CD4-positive, alpha-beta T cell (primary cell): ENCODE results near the gene MUC13. TPM values are rescaled to one million over a fixed set of nuclear protein-coding genes. Genes with fewer than 3 reads are reported as not detected.
A peak's percentile ranks its signal among the peaks of the same experiment; 100 is the strongest.

Source experiments
- ATAC-seq: fragments of 200-7000 bp; cut with Tn5 transposase; one replicate; pipeline ENCODE4 v1.10.0; 2022; ENCODE audit warnings: mild to moderate bottlenecking; ENCODE audit not compliant: poor library complexity
- CTCF ChIA-PET: fragments of 350-600 bp; sonication (Branson Sonifier 250); formaldehyde crosslinking; loops from one replicate; lab custom pipeline; 2021; ENCODE audit warnings: antibody characterized with exemption, inconsistent platforms; lab: Charles Lee
- POLR2A ChIA-PET: fragments of 350-600 bp; sonication (Branson Sonifier 250); formaldehyde crosslinking; loops from one replicate; lab custom pipeline; 2021; ENCODE audit warnings: antibody characterized with exemption, inconsistent platforms; lab: Charles Lee
- DNase-seq, 14 experiments: peaks; one replicate each; pipeline ENCODE4 v3.0.0-alpha.2; 2013 to 2020; ENCODE audit warnings: mixed read lengths in 2 of 14
- H3K27ac ChIP-seq, 2 donors: one replicate each; pipeline versions ENCODE4 v1.5.1 to v1.7.0; 2013; ENCODE audit warnings: low read length in 2 of 2, low read depth in 1 of 2, mild to moderate bottlenecking in 1 of 2
- H3K27me3 ChIP-seq, 2 experiments: 1 replicate in 1 of 2; 2 replicates in 1 of 2; pipeline versions ENCODE4 v1.6.1 to v1.7.0; 2013; ENCODE audit warnings: low read length in 2 of 2, control low read depth in 1 of 2, mild to moderate bottlenecking in 1 of 2, moderate library complexity in 1 of 2; ENCODE audit not compliant: insufficient read depth in 2 of 2, control insufficient read depth in 1 of 2
- H3K36me3 ChIP-seq: one replicate; pipeline ENCODE4 v1.6.1; 2013; ENCODE audit warnings: low read length, control low read depth; ENCODE audit not compliant: insufficient read depth
- H3K4me1 ChIP-seq: one replicate; pipeline ENCODE4 v1.6.1; 2013; ENCODE audit warnings: low read length, control low read depth; ENCODE audit not compliant: insufficient read depth
- H3K4me3 ChIP-seq: one replicate; pipeline ENCODE4 v1.5.1; 2013; ENCODE audit warnings: mild to moderate bottlenecking, low read length, moderate library complexity
- H3K9me3 ChIP-seq, 2 experiments: 1 replicate in 1 of 2; 2 replicates in 1 of 2; pipeline versions ENCODE4 v1.6.1 to v1.7.0; 2013; ENCODE audit warnings: low read length in 2 of 2, mild to moderate bottlenecking in 2 of 2, control low read depth in 1 of 2, moderate library complexity in 1 of 2; ENCODE audit not compliant: control insufficient read depth in 1 of 2, insufficient read depth in 1 of 2
- H3K27ac Mint-ChIP-seq: one replicate; pipeline ENCODE4 v1.8.0; 2020; ENCODE audit warnings: mixed read lengths
- H3K27me3 Mint-ChIP-seq: one replicate; pipeline ENCODE4 v1.8.0; 2021; ENCODE audit warnings: mixed read lengths
- H3K36me3 Mint-ChIP-seq: one replicate; pipeline ENCODE4 v1.8.0; 2021; ENCODE audit warnings: low read depth, mixed read lengths
- H3K4me1 Mint-ChIP-seq: one replicate; pipeline ENCODE4 v1.8.0; 2021; ENCODE audit warnings: low read depth, mixed read lengths
- H3K4me3 Mint-ChIP-seq: one replicate; pipeline ENCODE4 v1.8.0; 2020; ENCODE audit warnings: mild to moderate bottlenecking, mixed read lengths
- H3K9me3 Mint-ChIP-seq: one replicate; pipeline ENCODE4 v1.8.0; 2020; ENCODE audit warnings: mixed read lengths
- CTCF ChIP-seq: fragments of 200-600 bp; IDR thresholded peaks from one replicate; pipeline ENCODE4 v1.8.0; 2022; ENCODE audit warnings: antibody characterized with exemption, mild to moderate bottlenecking
- intact Hi-C, 2 experiments: fragments of 100-400 bp; cut with DNase I in 1 of 2; cut with micrococcal nuclease in 1 of 2; formaldehyde crosslinking; loops; one replicate each; pipeline versions ENCODE4 v1.15.1 to v1.9.0; 2023 to 2025; cut with DNase I, micrococcal nuclease
- total RNA-seq, 174 experiments: library from RNA in 2 of 174; stranded (reverse) in 2 of 174; gene quantifications; one replicate each; pipeline ENCODE4 v1.2.3 and lab custom pipeline; 2021 to 2026

The MUC13 gene
- total RNA-seq, 2 experiments from 2014 or later, result 0.47 TPM; not detected in 1

GRCh38 chr3:124969190-124969589, 34.6 kb upstream of the MUC13 start:
- H3K36me3 Mint-ChIP-seq, result peaks cover 53% of the 10 kb centered on the region
- H3K4me3 Mint-ChIP-seq, result no peak overlapping the region
- peaks cover 29% of the 10 kb centered on the region for H3K36me3 ChIP-seq
- no peak for ATAC-seq
- POLR2A ChIA-PET, result no interaction called here
- no peak for DNase-seq
- intact Hi-C loops, result no loop called here
- CTCF ChIA-PET, result no interaction called here
- no peak overlapping the region for H3K4me3 ChIP-seq
- H3K4me1 ChIP-seq, result no peaks in the 10 kb centered on the region
- H3K27ac Mint-ChIP-seq, result no peak overlapping the region
- H3K9me3 Mint-ChIP-seq, result no peaks in the 10 kb centered on the region
- H3K27ac ChIP-seq, result no peak overlapping the region
- no peak for TF ChIP-seq CTCF
- H3K9me3 ChIP-seq, result no peaks in the 10 kb centered on the region
- no peaks in the 10 kb centered on the region for H3K27me3 ChIP-seq
- no peaks in the 10 kb centered on the region for H3K27me3 Mint-ChIP-seq
- H3K4me1 Mint-ChIP-seq, result no peaks in the 10 kb centered on the region

GRCh38 chr3:124967964-124968363, 33.4 kb upstream of the MUC13 start:
- H3K9me3 ChIP-seq, result no peaks in the 10 kb centered on the region
- no peak for ATAC-seq
- no peak overlapping the region for H3K4me3 Mint-ChIP-seq
- peak in 2 of 14 experiments; percentile 8 to 17 for DNase-seq
- H3K36me3 Mint-ChIP-seq, result peaks cover 41% of the 10 kb centered on the region
- ChIA-PET CTCF (no interaction called here), POLR2A (no interaction called here)
- no peaks in the 10 kb centered on the region for H3K4me1 ChIP-seq
- TF ChIP-seq CTCF, result no peak
- H3K4me1 Mint-ChIP-seq, result no peaks in the 10 kb centered on the region
- H3K27me3 Mint-ChIP-seq, result no peaks in the 10 kb centered on the region
- no peaks in the 10 kb centered on the region for H3K9me3 Mint-ChIP-seq
- intact Hi-C loops, result no loop called here
- H3K27ac ChIP-seq, result no peak overlapping the region
- peaks cover 22% of the 10 kb centered on the region for H3K36me3 ChIP-seq
- no peak overlapping the region for H3K4me3 ChIP-seq
- no peaks in the 10 kb centered on the region for H3K27me3 ChIP-seq
- no peak overlapping the region for H3K27ac Mint-ChIP-seq

- intact Hi-C loops, result no loop called here
- POLR2A ChIA-PET, result no interaction called here
These were observed 32.2 kb upstream of the MUC13 start for GRCh38 chr3:124966521-124967445.

More at GRCh38 chr3:124966521-124967445, 32.2 kb upstream of the MUC13 start:
- no peaks in the 10 kb centered on the region for H3K27me3 ChIP-seq
- H3K27ac ChIP-seq, result no peak overlapping the region
- H3K4me3 Mint-ChIP-seq, result no peak overlapping the region
- peaks cover 22% of the 10 kb centered on the region for H3K36me3 ChIP-seq
- TF ChIP-seq CTCF, result no peak
- no peak overlapping the region for H3K4me3 ChIP-seq
- no peaks in the 10 kb centered on the region for H3K4me1 ChIP-seq
- DNase-seq (no peak), ATAC-seq (no peak)
- CTCF ChIA-PET, result no interaction called here
- H3K36me3 Mint-ChIP-seq, result peaks cover 31% of the 10 kb centered on the region
- H3K9me3 Mint-ChIP-seq, result no peaks in the 10 kb centered on the region
- no peaks in the 10 kb centered on the region for H3K27me3 Mint-ChIP-seq
- no peaks in the 10 kb centered on the region for H3K9me3 ChIP-seq
- no peaks in the 10 kb centered on the region for H3K4me1 Mint-ChIP-seq
- H3K27ac Mint-ChIP-seq, result no peak overlapping the region
